OCI-LY7 (cell line): ENCODE results near the gene MTG1. TPM values are rescaled to one million over a fixed set of nuclear protein-coding genes. Genes with fewer than 3 reads are reported as not detected.

Source experiments
- BruUV-seq: library from RNA; stranded (reverse); fragments of 400-500 nt; replicated peaks from 2 replicates; lab custom pipeline; 2021; lab: Mats Ljungman, UMichigan
- CTCF ChIA-PET: fragments of 300-600 bp; sonication (Branson Sonifier 250); formaldehyde crosslinking; loops from one replicate; lab custom pipeline; 2022; ENCODE audit warnings: antibody characterized with exemption; ENCODE audit not compliant: unreplicated experiment; lab: Charles Lee
- POLR2A ChIA-PET: fragments of 300-600 bp; sonication (Branson Sonifier 250); formaldehyde crosslinking; loops from one replicate; lab custom pipeline; 2022; ENCODE audit warnings: antibody characterized with exemption; lab: Charles Lee
- DNase-seq: peaks from one replicate; pipeline ENCODE4 v3.0.0-alpha.2; 2015; ENCODE audit warnings: low spot score
- H2AFZ ChIP-seq: fragments of 200-600 bp; sonication (generic), shearing (Covaris generic); 2 replicates; pipeline ENCODE4 v1.6.1; 2014; ENCODE audit warnings: mild to moderate bottlenecking, antibody characterized with exemption, low read length, moderate library complexity
- H3K27ac ChIP-seq: fragments of 200-600 bp; sonication (generic); 2 replicates; pipeline ENCODE4 v1.5.1; 2014; ENCODE audit warnings: mixed run types, low read depth, mild to moderate bottlenecking, moderate library complexity, low read length, inconsistent platforms; ENCODE audit not compliant: poor library complexity, severe bottlenecking
- H3K36me3 ChIP-seq: fragments of 200-600 bp; sonication (generic); 2 replicates; pipeline ENCODE4 v1.6.1; 2014; ENCODE audit warnings: mild to moderate bottlenecking, antibody characterized with exemption, low read length, moderate library complexity, mixed read lengths; ENCODE audit not compliant: insufficient read depth
- H3K4me1 ChIP-seq: fragments of 200-600 bp; sonication (generic); 2 replicates; pipeline ENCODE4 v1.5.1; 2014; ENCODE audit warnings: mild to moderate bottlenecking, low read length; ENCODE audit not compliant: insufficient read depth, poor library complexity, severe bottlenecking
- H3K4me2 ChIP-seq: fragments of 200-600 bp; sonication (generic); 2 replicates; pipeline ENCODE4 v1.6.1; 2014; ENCODE audit warnings: mild to moderate bottlenecking, low read length
- H3K4me3 ChIP-seq: fragments of 200-600 bp; sonication (generic); 2 replicates; pipeline ENCODE4 v1.5.1; 2014; ENCODE audit warnings: mild to moderate bottlenecking, low read depth, low read length; ENCODE audit not compliant: poor library complexity, severe bottlenecking
- H3K79me2 ChIP-seq: fragments of 200-600 bp; sonication (generic); 2 replicates; pipeline ENCODE4 v1.6.1; 2016; ENCODE audit warnings: low read depth, mild to moderate bottlenecking, low read length, moderate library complexity, mixed read lengths; ENCODE audit not compliant: insufficient read depth
- H3K9me2 ChIP-seq: fragments of 200-600 bp; sonication (generic); 2 replicates; pipeline ENCODE4 v1.6.1; 2016; ENCODE audit warnings: mild to moderate bottlenecking, low read length, mixed read lengths; ENCODE audit not compliant: insufficient read depth
- H3K9me3 ChIP-seq: fragments of 200-600 bp; sonication (generic); 2 replicates; pipeline ENCODE4 v1.6.1; 2014; ENCODE audit warnings: mild to moderate bottlenecking, mixed run types, low read length, mixed read lengths
- H4K20me1 ChIP-seq: fragments of 200-600 bp; sonication (generic); 2 replicates; pipeline ENCODE4 v1.6.1; 2014; ENCODE audit warnings: mild to moderate bottlenecking, antibody characterized with exemption, low read length, moderate library complexity, mixed read lengths; ENCODE audit not compliant: insufficient read depth
- CTCF ChIP-seq: fragments of 200-600 bp; sonication (generic); conservative IDR thresholded peaks from 2 replicates; pipeline ENCODE4 v1.5.1; 2014; ENCODE audit warnings: mild to moderate bottlenecking, antibody characterized with exemption, low read length, moderate library complexity, mixed read lengths
- EZH2phosphoT487 ChIP-seq: fragments of 200-600 bp; sonication (generic); IDR thresholded peaks from 2 replicates; pipeline ENCODE4 v1.6.1; 2018; ENCODE audit warnings: low read depth, borderline replicate concordance, mild to moderate bottlenecking, mixed run types, antibody characterized with exemption, low read length, moderate library complexity, mixed read lengths
- intact Hi-C: fragments of 100-400 bp; cut with micrococcal nuclease; formaldehyde crosslinking; loops from one replicate; pipeline ENCODE4 v1.10.0; 2022; ENCODE audit not compliant: unreplicated experiment
- total RNA-seq, 2 experiments: library from RNA; depleted of rRNA in 1 of 2; stranded (reverse); fragments of >200 nt in 1 of 2; shearing (Covaris generic) in 1 of 2; gene quantifications; 2 replicates each; pipeline ENCODE4 v1.2.3, GENCODE V29; 2014 to 2022

Gene MTG1
- total RNA-seq, 2 experiments from 2014 or later: 85.6 to 101 TPM

GRCh38 chr10:133442191-133442966 lies 48.4 kb downstream of the MTG1 start:
- POLR2A ChIA-PET: no interaction called here
- H4K20me1 ChIP-seq: no peaks in the 10 kb centered on the region
- TF ChIP-seq EZH2phosphoT487 (no peak), CTCF (no peak)
- H2AFZ ChIP-seq: no peak overlapping the region
- no TSS peak for BruUV-seq
- no peaks in the 10 kb centered on the region for H3K9me3 ChIP-seq
- H3K4me3 ChIP-seq: no peak overlapping the region
- no peaks in the 10 kb centered on the region for H3K36me3 ChIP-seq
- CTCF ChIA-PET: no interaction called here
- H3K9me2 ChIP-seq: no peaks in the 10 kb centered on the region
- no peak overlapping the region for H3K4me2 ChIP-seq
- H3K4me1 ChIP-seq: no peaks in the 10 kb centered on the region
- no peaks in the 10 kb centered on the region for H3K79me2 ChIP-seq
- H3K27ac ChIP-seq: no peak overlapping the region
- DNase-seq: no peak
- intact Hi-C loops: no loop called here

GRCh38 chr10:133442967-133443924 lies 49.3 kb downstream of the MTG1 start:
- H3K9me2 ChIP-seq: no peaks in the 10 kb centered on the region
- ChIA-PET POLR2A (no interaction called here), CTCF (no interaction called here)
- TF ChIP-seq EZH2phosphoT487 (no peak), CTCF (no peak)
- H3K36me3 ChIP-seq: no peaks in the 10 kb centered on the region
- H3K4me3 ChIP-seq: no peak overlapping the region
- no peak overlapping the region for H3K4me2 ChIP-seq
- H3K27ac ChIP-seq: no peak overlapping the region
- no peak overlapping the region for H2AFZ ChIP-seq
- peaks cover 5% of the 10 kb centered on the region; the same call in 1 of the 2 replicates for H3K9me3 ChIP-seq
- DNase-seq: no peak
- intact Hi-C loops: no loop called here
- no peaks in the 10 kb centered on the region for H4K20me1 ChIP-seq
- no TSS peak for BruUV-seq
- H3K79me2 ChIP-seq: no peaks in the 10 kb centered on the region
- H3K4me1 ChIP-seq: no peaks in the 10 kb centered on the region
